Measurements from ENCODE around the gene ST3GAL4.
"Not testable (repeated sequence)": the region's sequence is repeated elsewhere in the genome, so short reads cannot be mapped to it uniquely, and the experiment has no call there.

Gene ST3GAL4, protein sequence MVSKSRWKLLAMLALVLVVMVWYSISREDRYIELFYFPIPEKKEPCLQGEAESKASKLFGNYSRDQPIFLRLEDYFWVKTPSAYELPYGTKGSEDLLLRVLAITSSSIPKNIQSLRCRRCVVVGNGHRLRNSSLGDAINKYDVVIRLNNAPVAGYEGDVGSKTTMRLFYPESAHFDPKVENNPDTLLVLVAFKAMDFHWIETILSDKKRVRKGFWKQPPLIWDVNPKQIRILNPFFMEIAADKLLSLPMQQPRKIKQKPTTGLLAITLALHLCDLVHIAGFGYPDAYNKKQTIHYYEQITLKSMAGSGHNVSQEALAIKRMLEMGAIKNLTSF

DNA sequence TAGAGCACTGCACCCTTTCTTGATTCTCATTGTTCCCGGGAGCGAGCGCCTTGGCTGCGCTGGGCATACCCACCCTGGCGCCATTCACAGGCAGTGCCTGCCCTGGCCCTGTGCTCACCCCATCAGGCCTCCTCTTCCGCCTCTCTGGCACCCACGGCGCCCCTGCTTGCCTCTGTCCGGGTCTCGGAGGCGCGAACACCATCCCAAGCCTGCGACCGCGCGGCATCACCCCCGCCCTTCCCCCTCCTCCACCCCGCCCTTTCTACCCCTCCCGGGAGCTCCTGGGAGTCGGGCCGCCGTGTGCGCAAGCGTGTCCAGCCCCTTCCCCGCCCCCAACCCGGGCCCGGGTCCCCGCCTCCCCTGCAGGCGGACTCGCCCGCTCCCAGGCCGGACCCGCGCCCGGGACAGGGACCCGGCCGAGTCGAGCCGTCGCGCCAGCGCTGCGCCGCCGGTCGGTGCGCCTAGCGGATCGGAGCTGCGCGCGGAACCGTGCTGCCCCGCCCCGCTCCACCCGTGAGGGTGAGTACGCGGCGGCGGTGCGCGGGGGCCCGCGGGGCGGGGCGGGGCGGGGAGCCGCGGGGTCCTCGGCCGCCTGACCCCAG lies at the start of gene ST3GAL4:
TSS of gene ST3GAL4 (plus strand) at position 363 of the 602 bp plus-strand sequence. CDS start 50,470 bp downstream, outside the sequence.
- DNase-seq (ENCODE audit: low read depth in 2 of 3, low spot score in 1 of 3): peak; percentile 57 to 77 (median 60)

- DNase-seq (ENCODE audit: low read depth in 2 of 3, low spot score in 1 of 3): no peak
Measured at GRCh38 chr11:126305699-126306098, 49.8 kb upstream of the ST3GAL4 start.

DNA sequence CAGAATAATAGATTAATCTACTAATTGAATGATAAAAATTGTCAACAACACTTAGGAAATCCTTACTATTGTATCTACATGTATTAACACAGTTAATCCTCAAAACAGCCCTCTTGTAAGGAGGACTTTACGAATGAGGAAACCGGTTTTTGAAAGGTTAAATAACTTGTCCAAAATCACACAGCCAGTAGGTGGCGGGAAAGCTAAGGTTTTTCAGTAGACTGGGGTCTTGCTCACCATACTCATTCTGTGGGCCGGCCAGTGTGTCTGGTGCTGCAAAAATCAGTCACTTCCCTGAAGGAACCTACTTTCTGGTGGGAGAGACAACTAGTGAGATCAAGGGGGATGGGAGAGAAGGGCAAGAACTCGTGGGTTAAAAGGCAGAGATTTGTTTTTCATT lies 47.8 kb upstream of the ST3GAL4 start:
- no peak for DNase-seq (ENCODE audit: low read depth in 2 of 3, low spot score in 1 of 3)

- DNase-seq (ENCODE audit: low read depth in 2 of 3, low spot score in 1 of 3): no peak
Measured at GRCh38 chr11:126308271-126308671, 47.2 kb upstream of the ST3GAL4 start.

- DNase-seq (ENCODE audit: low read depth in 2 of 3, low spot score in 1 of 3): not testable (repeated sequence)
Measured at GRCh38 chr11:126308771-126309170, 46.7 kb upstream of the ST3GAL4 start.

DNA sequence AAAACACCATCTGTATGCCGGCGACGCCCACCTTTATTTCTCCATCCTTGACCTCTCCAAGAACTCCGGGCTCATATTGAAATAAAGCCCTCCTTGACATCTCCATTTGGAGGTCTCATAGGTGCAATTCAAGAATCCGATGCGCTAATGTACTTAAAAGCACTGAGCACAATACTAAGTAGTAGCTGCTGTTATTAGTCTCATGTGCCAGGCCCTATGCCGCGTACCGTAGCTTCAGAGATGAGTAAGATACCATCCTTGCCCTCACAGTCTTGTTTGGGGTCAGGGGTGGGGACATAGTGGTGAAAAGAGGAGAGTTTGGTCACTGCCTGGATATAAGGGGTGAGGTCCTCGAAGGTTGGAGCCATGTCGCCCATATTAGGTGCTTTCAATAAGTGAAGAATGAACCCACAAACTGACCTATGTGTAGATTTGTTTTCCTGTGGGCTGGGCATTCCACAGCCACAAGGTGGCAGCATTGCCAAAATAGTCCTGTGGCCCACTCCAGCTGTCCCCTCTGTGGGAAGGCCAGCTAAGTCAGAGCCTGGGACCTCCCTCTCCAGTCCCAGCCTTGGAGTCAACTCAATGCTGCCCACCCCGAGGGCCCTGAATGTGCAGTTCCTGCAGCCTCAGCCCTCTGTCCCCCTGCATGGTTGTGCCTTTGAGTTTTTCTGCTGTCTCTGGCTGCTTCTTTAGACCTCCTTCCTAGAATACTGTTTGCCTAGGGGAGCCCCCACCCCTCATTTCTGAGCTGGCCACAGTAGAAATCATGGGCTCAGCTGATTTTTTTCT lies 45.1 kb upstream of the ST3GAL4 start:
- DNase-seq (ENCODE audit: low read depth in 2 of 3, low spot score in 1 of 3): peak in 1 of 3 donors; percentile 42

DNA sequence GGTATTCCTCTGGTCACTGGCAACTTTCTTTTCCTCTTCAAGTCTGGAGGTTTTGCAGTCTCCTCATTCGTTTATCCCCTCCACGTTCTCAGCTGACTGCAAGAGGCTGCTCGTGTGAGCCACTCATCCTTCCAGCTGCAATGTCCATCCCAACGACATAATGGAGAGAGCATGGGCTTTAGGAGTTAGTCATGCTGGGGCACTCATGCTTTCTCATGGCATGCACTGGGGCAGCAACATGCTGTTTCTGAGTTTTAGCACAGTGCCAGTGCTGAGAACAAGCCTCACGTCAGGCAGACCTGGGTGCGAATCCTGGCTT lies 44.5 kb upstream of the ST3GAL4 start:
- DNase-seq (ENCODE audit: low read depth in 2 of 3, low spot score in 1 of 3): no peak

DNA sequence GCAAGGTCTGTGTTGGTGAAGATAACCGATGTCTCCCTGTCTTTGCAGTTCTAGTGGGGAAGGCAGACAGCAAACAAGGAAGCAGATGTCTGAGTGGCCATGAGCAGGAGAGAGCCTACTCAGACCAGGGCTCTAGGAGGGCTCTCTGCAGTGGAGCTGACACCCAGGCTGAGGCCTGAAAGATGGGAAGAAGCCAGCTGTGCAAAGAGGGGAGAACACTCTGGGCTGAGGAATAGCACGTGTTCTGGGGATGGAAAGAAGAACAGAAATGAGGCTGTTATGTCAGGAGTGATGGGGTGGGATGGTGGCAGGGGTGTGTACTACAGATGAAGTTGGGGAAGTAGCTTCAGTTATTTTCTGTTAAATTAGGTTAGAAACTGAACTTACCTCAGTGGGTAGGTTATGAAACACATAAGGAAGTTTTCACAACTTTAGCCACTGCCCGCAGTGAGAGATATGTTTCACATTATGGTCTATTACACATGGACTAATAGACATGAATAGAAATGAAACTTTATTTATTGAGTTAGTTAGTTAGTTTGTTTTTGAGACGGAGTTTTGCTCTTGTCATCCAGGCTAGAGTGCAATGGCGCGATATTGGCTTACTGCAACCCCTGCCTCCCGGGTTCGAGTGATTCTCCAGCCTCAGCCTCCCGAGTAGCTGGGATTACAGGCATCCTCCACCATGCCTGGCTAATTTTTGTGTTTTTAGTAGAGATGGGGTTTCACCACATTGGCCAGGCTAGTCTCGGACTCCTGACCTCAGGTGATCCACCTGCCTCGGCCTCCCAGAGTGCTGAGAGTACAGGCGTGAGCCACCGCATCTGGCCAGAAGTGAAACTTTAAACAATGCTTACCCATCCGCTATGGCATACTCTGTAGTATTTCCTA lies 43.8 kb upstream of the ST3GAL4 start:
- DNase-seq (ENCODE audit: low read depth in 2 of 3, low spot score in 1 of 3): no peak

- DNase-seq (ENCODE audit: low read depth in 2 of 3, low spot score in 1 of 3): no peak
Measured at GRCh38 chr11:126312961-126313360, 42.5 kb upstream of the ST3GAL4 start.

DNA sequence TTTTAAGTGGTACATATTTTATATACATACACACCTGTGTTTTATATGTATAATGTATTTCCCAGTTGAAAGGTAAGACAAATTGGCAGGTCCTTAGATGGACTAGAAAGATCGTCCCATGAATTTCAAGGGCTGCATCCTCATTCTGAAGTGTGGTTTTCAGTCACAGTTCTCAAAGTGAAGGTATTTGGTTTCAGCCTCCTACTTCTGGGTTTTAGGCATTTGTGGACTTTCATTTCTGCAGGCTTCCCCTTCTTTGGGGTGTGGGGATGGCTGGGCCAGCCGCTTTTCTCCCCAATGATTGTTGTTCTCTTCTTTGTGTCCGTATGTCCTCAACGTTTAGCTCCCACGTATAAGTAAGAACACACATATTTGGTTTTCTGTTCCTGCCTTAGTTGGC lies 41.7 kb upstream of the ST3GAL4 start:
- DNase-seq (ENCODE audit: low read depth in 2 of 3, low spot score in 1 of 3): no peak

GRCh38 chr11:126317432-126317755 lies 38.1 kb upstream of the ST3GAL4 start:
- no peak for DNase-seq (ENCODE audit: low read depth in 2 of 3, low spot score in 1 of 3)

- no peak for DNase-seq (ENCODE audit: low read depth in 2 of 3, low spot score in 1 of 3)
Measured at GRCh38 chr11:126317756-126318573, 37.5 kb upstream of the ST3GAL4 start.

DNA sequence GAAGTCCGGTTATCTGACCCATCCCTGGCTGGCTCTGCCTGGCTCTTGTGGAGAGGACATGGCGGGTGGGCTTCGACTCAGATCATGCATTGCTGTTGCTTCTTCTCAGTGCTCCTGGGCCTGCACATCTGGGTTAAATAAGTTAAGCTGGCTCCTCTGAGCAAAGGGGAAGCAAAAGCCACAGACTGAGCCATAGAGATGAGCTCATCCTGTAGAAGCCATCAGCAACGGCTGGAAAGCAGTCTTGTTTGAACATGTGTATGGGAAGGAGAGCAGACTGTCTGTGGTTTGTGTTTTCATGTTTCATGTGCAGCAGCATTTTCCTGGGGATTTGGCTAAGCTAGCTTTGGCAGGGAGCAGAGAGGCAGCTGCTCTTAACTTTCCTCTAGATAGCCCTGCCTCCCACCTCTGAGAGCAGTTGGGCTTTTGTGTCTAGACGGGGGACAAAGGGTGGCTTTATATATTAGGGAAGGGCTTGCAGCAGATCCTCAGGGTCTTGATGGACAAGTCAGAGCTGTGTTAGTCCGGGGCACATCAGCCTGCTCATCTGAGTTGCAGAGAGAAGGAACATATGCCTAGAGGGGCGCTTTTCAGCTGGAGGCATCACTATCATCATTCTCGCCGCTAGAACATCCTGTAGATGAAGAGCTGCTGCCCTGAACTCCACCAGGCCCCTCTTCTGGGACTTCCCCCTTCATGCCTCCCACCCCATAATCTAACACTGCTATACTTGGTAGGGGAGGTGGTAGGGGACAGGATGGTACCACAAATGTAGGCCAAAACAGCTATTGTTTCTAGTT lies 36.7 kb upstream of the ST3GAL4 start:
- no peak for DNase-seq (ENCODE audit: low read depth in 2 of 3, low spot score in 1 of 3)

DNA sequence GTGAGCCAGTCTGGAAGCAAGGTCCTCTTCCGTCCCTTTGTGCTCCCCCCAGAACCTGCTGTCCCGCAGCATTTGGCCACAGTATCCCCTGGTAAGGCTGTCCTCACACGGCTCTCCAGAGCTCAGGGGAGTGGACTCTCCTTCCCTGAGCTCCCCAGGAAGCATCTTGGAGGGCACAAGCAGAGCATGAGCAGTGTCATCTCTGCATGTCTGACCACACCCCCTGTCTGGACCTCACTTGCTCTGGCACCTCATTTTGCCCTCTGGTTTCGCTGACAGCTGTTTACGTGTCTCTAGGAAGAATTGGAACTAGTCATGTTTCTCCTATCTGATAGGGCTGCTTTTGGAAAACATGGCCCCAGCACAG lies 36.1 kb upstream of the ST3GAL4 start:
- no peak for DNase-seq (ENCODE audit: low read depth in 2 of 3, low spot score in 1 of 3)

DNA sequence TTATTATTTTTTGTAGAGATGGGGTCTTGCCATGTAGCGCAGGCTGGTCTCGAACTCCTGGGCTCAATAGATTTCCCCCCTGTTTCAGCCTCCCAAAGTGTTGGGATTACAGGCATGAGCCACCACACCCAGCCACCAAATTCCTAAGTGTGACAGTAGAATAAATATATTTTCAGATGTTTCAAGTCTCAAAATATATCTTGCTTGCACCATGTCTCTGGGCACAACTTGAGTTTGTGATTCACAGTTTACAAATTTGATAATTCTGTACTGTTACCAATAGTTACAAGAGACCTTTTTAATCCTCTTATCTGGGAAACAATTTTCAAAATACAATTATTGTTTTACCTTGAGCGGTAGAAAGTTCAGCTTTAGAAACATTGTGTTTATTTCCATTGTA lies 32.5 kb upstream of the ST3GAL4 start:
- DNase-seq (ENCODE audit: low read depth in 2 of 3, low spot score in 1 of 3): no peak

GRCh38 chr11:126327281-126328000 lies 28.0 kb upstream of the ST3GAL4 start:
- DNase-seq (ENCODE audit: low read depth in 2 of 3, low spot score in 1 of 3): no peak

DNA sequence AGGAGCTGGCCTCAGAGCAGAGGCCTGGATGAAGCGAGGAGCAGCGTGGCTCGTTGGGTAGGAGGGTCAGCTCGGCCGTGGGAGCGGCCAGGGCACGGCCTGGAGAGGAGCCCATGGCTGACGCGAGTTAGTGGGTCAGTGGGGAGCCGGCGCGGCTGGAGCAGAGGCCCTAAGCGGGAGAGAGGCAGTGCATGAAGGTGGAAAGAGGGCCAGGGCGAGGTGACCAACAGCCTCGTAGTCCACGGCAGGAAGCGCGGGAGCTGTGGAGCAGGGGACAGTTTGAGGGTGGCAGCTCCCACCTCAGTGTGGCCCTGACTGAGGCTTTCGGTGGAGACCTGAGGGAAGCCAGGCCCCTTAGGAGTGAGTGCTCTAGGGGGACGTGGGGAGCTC lies 27.5 kb upstream of the ST3GAL4 start:
- DNase-seq (ENCODE audit: low read depth in 2 of 3, low spot score in 1 of 3): no peak

DNA sequence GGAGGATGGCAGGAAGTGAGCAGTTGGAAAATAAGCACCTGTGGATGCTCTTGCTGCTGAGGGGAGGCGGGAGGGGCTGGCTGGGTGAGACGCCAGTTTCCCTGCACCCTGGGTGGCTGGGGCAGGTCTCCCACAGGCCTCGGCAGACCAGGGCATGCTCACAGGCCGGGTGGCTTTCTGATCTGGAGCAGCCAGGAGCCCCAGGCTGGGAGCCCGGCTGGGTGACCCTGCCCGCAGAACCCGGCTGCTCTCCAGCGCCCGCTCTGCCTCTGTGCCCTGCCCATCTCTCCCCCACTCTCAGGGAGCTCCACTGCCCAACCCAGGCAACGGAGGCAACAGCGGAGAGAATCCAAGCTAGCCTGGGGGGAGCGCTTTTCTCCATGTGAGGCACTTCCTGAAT lies 27.0 kb upstream of the ST3GAL4 start:
- no peak for DNase-seq (ENCODE audit: low read depth in 2 of 3, low spot score in 1 of 3)

Data from stimulated activated CD4-positive, alpha-beta T cell treated with anti-CD3 and anti-CD28 coated beads, Interleukin-12 subunit alpha, Interleukin-12 subunit beta, amount 100 ng/mL, for 48 hours (primary cell).